GM19468 (cell line): Measurements from ENCODE around the gene DDRGK1.

Source experiments
- ATAC-seq: cut with Tn5 transposase; IDR thresholded peaks from one replicate; pipeline ENCODE4 v1.9.1; 2021; ENCODE audit warnings: mild to moderate bottlenecking, moderate library complexity, moderate number of reproducible peaks; ENCODE audit not compliant: unreplicated experiment; ENCODE audit errors: extremely low read depth

DDRGK1 gene

GRCh38 chr20:3168079-3168828 lies 36.2 kb downstream of the DDRGK1 start:
- ATAC-seq = no peak

- ATAC-seq = no peak
Observed at GRCh38 chr20:3167738-3168078, 36.8 kb downstream of the DDRGK1 start.

- no peak for ATAC-seq
Observed at GRCh38 chr20:3166913-3167342, 37.6 kb downstream of the DDRGK1 start.

- ATAC-seq = no peak
Observed at GRCh38 chr20:3166338-3166912, 38.1 kb downstream of the DDRGK1 start.

- ATAC-seq = no peak
Observed at GRCh38 chr20:3165473-3166337, 38.8 kb downstream of the DDRGK1 start.

- ATAC-seq = no peak
Observed at GRCh38 chr20:3164763-3165410, 39.6 kb downstream of the DDRGK1 start.

- no peak for ATAC-seq
Observed at GRCh38 chr20:3164043-3164762, 40.3 kb downstream of the DDRGK1 start.

- ATAC-seq = no peak
Observed at GRCh38 chr20:3163099-3164042, 41.1 kb downstream of the DDRGK1 start.

GRCh38 chr20:3162080-3162611 lies 42.3 kb downstream of the DDRGK1 start:
- ATAC-seq = no peak

GRCh38 chr20:3161316-3162079 lies 43.0 kb downstream of the DDRGK1 start:
- no peak for ATAC-seq

GRCh38 chr20:3160418-3160817 lies 44.1 kb downstream of the DDRGK1 start:
- ATAC-seq = no peak

- ATAC-seq = no peak
Observed at GRCh38 chr20:3158968-3159431, 45.5 kb downstream of the DDRGK1 start.

- no peak for ATAC-seq
Observed at GRCh38 chr20:3157817-3158216, 46.7 kb downstream of the DDRGK1 start.

GRCh38 chr20:3156811-3157619 lies 47.5 kb downstream of the DDRGK1 start:
- peak; percentile 38 for ATAC-seq

- peak; percentile 41 for ATAC-seq
Observed at GRCh38 chr20:3152057-3152644, 52.3 kb downstream of the DDRGK1 start.

- ATAC-seq = no peak
Observed at GRCh38 chr20:3150908-3151307, 53.6 kb downstream of the DDRGK1 start.
